GM18502 (cell line): ENCODE results near the gene IER5L.

ENCODE experiments used
- ATAC-seq: cut with Tn5 transposase; IDR thresholded peaks from one replicate; pipeline ENCODE4 v1.9.1; 2021; ENCODE audit warnings: mild to moderate bottlenecking; ENCODE audit not compliant: unreplicated experiment, poor library complexity

Gene IER5L

GRCh38 chr9:129177791-129178567 lies at the start of gene IER5L:
Gene IER5L (minus strand): TSS chr9:129178261. CDS start chr9:129178052, 209 bp downstream.
- ATAC-seq = peak; percentile 83

GRCh38 chr9:129227843-129228189 lies 49.8 kb upstream of the IER5L start:
- ATAC-seq = no peak

GRCh38 chr9:129225815-129226214 lies 47.8 kb upstream of the IER5L start:
- no peak for ATAC-seq

- no peak for ATAC-seq
Measured at GRCh38 chr9:129225490-129225778, 47.4 kb upstream of the IER5L start.

- ATAC-seq = no peak
Measured at GRCh38 chr9:129224618-129225489, 46.8 kb upstream of the IER5L start.

- no peak for ATAC-seq
Measured at GRCh38 chr9:129223551-129224208, 45.6 kb upstream of the IER5L start.

- no peak for ATAC-seq
Measured at GRCh38 chr9:129222819-129223218, 44.8 kb upstream of the IER5L start.

GRCh38 chr9:129221979-129222635 lies 44.0 kb upstream of the IER5L start:
- ATAC-seq = no peak

GRCh38 chr9:129221233-129221632 lies 43.2 kb upstream of the IER5L start:
- ATAC-seq = no peak

GRCh38 chr9:129220771-129221170 lies 42.7 kb upstream of the IER5L start:
- ATAC-seq = no peak

GRCh38 chr9:129218918-129219317 lies 40.9 kb upstream of the IER5L start:
- ATAC-seq = no peak

GRCh38 chr9:129218272-129218625 lies 40.2 kb upstream of the IER5L start:
- no peak for ATAC-seq

GRCh38 chr9:129213551-129213950 lies 35.5 kb upstream of the IER5L start:
- ATAC-seq = no peak

- ATAC-seq = no peak
Measured at GRCh38 chr9:129211686-129212085, 33.6 kb upstream of the IER5L start.

- ATAC-seq = no peak
Measured at GRCh38 chr9:129210125-129210524, 32.1 kb upstream of the IER5L start.

- no peak for ATAC-seq
Measured at GRCh38 chr9:129209580-129209979, 31.5 kb upstream of the IER5L start.

- no peak for ATAC-seq
Measured at GRCh38 chr9:129209109-129209508, 31.0 kb upstream of the IER5L start.

GRCh38 chr9:129208207-129209032 lies 30.4 kb upstream of the IER5L start:
- ATAC-seq = no peak

- no peak for ATAC-seq
Measured at GRCh38 chr9:129206905-129207304, 28.8 kb upstream of the IER5L start.

- ATAC-seq = no peak
Measured at GRCh38 chr9:129206401-129206800, 28.3 kb upstream of the IER5L start.
